ENCODE results near the gene CLDN25.

The CLDN25 gene

DNA sequence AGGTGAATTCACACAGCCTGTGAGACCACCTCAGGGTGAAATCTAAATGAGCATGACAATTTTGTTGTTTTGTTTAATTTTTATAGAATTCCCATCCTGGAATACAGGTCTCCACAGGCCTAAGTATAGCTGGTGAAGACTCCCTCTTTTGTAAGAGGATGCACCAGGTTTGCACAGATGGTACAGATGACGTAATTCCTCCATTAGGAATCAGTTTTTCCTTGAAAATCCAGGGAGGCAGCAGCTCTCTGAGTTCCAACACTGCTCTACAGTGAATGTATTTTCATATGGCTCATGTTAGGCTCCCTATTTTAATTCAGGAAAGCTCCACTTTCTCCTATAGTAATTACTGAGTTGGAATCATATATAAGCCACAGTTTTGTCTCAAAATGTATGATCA lies 48.6 kb downstream of the CLDN25 start:
- peaks cover 54% of the 10 kb centered on the region for H3K36me3 ChIP-seq (replicated peaks)
- no peak overlapping the region for H3K4me3 ChIP-seq
- H3K4me1 ChIP-seq = no peaks in the 10 kb centered on the region
- no peaks in the 10 kb centered on the region for H3K27me3 ChIP-seq (ENCODE audit: low read depth)
- no peak for DNase-seq (ENCODE audit: low spot score in 2 of 2)
- 0 out of 2 replicates have a peak, but pooled peaks cover 3% of the 10 kb centered on the region for H3K9me3 ChIP-seq
- in situ Hi-C loops (cut with MboI; ENCODE audit: low sequenced_read_pairs) = no loop called here

DNA sequence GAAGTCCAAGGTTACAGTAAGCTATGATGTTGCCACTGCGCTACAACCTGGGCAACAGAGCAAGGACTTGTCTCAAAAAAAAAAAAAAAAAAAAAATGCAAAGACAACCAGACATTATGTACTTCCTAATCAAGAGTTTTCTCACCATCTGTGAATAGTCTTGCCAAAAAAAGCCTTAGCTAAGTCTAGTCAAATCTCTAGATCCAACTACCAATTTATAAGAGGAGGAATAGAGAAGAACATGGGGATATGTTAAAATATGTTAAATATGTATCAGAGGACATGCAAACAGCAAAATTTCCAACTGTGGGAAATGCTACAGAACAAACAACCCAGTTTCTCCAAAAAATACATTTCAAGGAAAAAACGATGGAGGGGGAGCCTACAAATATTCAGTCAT lies 50.2 kb downstream of the CLDN25 start:
- no peak overlapping the region for H3K4me3 ChIP-seq
- H3K36me3 ChIP-seq (replicated peaks) = peaks cover 50% of the 10 kb centered on the region
- H3K27me3 ChIP-seq (ENCODE audit: low read depth) = no peaks in the 10 kb centered on the region
- H3K4me1 ChIP-seq = no peaks in the 10 kb centered on the region
- H3K9me3 ChIP-seq = 0 out of 2 replicates have a peak, but pooled peaks cover 3% of the 10 kb centered on the region
- in situ Hi-C loops (cut with MboI; ENCODE audit: low sequenced_read_pairs) = no loop called here
- DNase-seq (ENCODE audit: low spot score in 2 of 2) = no peak

Data from HAP-1 (cell line).